Left ventricle myocardium inferior (tissue), 1 donor: Measurements from ENCODE around the gene ACSS3. TPM values are rescaled to one million over a fixed set of nuclear protein-coding genes. Genes with fewer than 3 reads are reported as not detected.

Experiments used
- DNase-seq: peaks from one replicate; pipeline ENCODE4 v3.0.0-alpha.2; 2020
- H3K27ac ChIP-seq: fragments of 200-600 bp; replicated peaks from 2 replicates; pipeline ENCODE4 v1.8.0; 2021
- H3K27me3 ChIP-seq: fragments of 200-600 bp; 2 replicates; pipeline ENCODE4 v1.8.0; 2021; ENCODE audit warnings: low read depth
- H3K36me3 ChIP-seq: fragments of 200-600 bp; 2 replicates; pipeline ENCODE4 v1.8.0; 2021
- H3K4me1 ChIP-seq: fragments of 200-600 bp; 2 replicates; pipeline ENCODE4 v1.8.0; 2021
- H3K4me3 ChIP-seq: fragments of 200-600 bp; 2 replicates; pipeline ENCODE4 v1.8.0; 2021; ENCODE audit warnings: mild to moderate bottlenecking, moderate library complexity
- H3K9me3 ChIP-seq: fragments of 200-600 bp; replicated peaks from 2 replicates; pipeline ENCODE4 v1.8.0; 2021
- intact Hi-C: fragments of 100-400 bp; cut with micrococcal nuclease; formaldehyde crosslinking; loops from one replicate; pipeline ENCODE4 v1.11.0; 2022
- total RNA-seq: library from RNA; stranded (reverse); fragmentation: NEBNext Ultra II Directional; extraction: Animal tissue kit (Norgen Biotek cat#: 25700); gene quantifications from one replicate; pipeline ENCODE4 v1.2.1, GENCODE V29; 2021
- TF ChIP-seq, protein P1 (sequence below): fragments of 200-600 bp; IDR thresholded peaks from 2 replicates; pipeline ENCODE4 v1.8.0; 2021; ENCODE audit warnings: antibody characterized with exemption, mild to moderate bottlenecking, borderline replicate concordance
- donor health status: DM: no; HTN: yes; CAD: no; lungs with severe emphysema.

Gene ACSS3
- total RNA-seq, 1 donor from 2014 or later = 24.5 TPM

DNA sequence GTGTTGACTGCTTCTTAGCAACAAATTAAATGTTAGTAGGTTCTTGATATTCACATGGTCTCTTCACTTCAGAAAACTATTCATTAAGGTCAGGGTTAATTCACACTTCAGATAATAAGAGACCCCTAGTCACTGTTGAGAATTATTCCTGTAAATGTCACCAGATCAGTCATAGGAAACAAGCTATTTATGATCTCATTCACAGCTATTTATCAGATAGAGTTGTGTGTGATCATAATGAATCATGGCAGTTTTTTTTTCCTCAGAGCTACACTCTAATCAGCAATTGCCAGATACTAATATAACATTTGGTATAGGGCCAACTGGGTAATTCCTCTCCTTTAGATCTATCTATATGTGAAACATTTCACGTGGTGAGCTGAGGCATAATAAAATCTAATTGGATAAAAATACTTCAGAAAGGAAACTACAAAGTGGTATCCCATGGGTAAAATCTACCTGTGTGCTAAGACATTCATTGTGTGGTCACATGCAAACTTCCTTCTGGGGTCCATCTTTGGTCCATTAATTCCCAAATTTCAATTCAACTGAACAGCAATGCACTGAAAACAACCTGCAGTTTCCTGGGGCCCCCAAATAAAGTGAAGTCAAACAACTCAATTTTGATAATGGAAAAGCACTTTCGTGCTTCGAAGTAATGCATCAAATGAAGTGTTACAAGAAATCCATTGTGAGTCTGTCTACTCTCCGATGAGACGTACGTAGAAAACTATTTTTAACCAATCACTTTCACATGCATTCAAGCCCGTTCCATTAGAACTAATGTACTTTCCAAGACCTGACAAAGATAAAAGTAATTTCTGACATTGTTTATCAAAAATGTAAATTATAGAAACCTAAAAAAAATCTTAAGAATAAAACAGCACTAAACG lies 197.0 kb downstream of the ACSS3 start:
- intact Hi-C loops = no loop called here
- no peak overlapping the region for H3K4me3 ChIP-seq
- H3K36me3 ChIP-seq = no peaks in the 10 kb centered on the region
- H3K4me1 ChIP-seq = no peaks in the 10 kb centered on the region
- no peaks in the 10 kb centered on the region for H3K27me3 ChIP-seq
- no peak for DNase-seq
- H3K9me3 ChIP-seq = no peaks in the 10 kb centered on the region
- no peak overlapping the region for H3K27ac ChIP-seq
- TF ChIP-seq, protein P1, sequence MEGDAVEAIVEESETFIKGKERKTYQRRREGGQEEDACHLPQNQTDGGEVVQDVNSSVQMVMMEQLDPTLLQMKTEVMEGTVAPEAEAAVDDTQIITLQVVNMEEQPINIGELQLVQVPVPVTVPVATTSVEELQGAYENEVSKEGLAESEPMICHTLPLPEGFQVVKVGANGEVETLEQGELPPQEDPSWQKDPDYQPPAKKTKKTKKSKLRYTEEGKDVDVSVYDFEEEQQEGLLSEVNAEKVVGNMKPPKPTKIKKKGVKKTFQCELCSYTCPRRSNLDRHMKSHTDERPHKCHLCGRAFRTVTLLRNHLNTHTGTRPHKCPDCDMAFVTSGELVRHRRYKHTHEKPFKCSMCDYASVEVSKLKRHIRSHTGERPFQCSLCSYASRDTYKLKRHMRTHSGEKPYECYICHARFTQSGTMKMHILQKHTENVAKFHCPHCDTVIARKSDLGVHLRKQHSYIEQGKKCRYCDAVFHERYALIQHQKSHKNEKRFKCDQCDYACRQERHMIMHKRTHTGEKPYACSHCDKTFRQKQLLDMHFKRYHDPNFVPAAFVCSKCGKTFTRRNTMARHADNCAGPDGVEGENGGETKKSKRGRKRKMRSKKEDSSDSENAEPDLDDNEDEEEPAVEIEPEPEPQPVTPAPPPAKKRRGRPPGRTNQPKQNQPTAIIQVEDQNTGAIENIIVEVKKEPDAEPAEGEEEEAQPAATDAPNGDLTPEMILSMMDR = no peak

DNA sequence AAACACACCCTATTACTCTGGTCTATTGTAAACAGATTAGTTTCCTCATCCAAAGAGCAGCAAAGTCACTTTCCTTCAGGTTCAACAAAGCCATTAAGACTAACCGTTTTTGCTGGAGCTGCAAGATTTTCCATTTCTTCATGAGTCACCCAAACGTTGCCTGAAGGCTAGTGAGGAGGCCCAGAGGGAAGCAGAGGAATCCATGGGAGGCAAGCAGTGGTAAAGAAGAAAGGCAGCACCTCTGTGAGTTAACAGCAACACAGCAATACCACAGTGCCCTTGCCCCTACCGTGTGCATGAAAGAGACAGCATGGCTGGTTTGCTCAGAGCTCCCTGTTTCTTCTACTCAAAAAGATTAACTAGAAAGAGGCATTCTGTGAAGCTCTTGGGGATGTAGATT lies 206.3 kb downstream of the ACSS3 start:
- Histone ChIP-seq H3K27ac (no peak overlapping the region), H3K4me3 (no peak overlapping the region), H3K36me3 (no peaks in the 10 kb centered on the region), H3K9me3 (no peaks in the 10 kb centered on the region), H3K4me1 (no peaks in the 10 kb centered on the region), H3K27me3 (no peaks in the 10 kb centered on the region)
- TF ChIP-seq, protein P1 = no peak
- intact Hi-C loops = no loop called here
- no peak for DNase-seq

DNA sequence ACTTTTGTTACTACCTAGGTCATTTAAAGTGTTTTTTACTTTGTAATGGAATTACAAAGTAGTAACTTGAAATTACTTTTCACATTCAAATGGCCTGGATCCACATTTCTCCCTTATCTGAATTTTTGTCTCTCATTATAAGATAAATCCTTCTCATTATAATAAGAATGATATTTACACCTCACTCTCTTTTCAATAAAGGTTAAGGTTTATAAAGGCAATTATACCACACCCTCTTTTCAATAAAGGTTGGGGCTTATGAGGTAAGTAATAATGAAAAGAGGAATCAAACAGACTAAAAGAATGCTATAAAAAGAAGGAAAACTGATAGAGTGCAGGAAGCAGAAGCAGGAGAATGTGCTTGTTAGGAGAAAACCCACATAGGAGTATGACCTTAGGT lies 210.8 kb downstream of the ACSS3 start:
- Histone ChIP-seq H3K4me3 (no peak overlapping the region), H3K36me3 (no peaks in the 10 kb centered on the region), H3K4me1 (no peaks in the 10 kb centered on the region), H3K27me3 (no peaks in the 10 kb centered on the region), H3K27ac (no peak overlapping the region), H3K9me3 (peaks cover 3% of the 10 kb centered on the region)
- intact Hi-C loops = no loop called here
- DNase-seq = no peak
- TF ChIP-seq, protein P1 = no peak

DNA sequence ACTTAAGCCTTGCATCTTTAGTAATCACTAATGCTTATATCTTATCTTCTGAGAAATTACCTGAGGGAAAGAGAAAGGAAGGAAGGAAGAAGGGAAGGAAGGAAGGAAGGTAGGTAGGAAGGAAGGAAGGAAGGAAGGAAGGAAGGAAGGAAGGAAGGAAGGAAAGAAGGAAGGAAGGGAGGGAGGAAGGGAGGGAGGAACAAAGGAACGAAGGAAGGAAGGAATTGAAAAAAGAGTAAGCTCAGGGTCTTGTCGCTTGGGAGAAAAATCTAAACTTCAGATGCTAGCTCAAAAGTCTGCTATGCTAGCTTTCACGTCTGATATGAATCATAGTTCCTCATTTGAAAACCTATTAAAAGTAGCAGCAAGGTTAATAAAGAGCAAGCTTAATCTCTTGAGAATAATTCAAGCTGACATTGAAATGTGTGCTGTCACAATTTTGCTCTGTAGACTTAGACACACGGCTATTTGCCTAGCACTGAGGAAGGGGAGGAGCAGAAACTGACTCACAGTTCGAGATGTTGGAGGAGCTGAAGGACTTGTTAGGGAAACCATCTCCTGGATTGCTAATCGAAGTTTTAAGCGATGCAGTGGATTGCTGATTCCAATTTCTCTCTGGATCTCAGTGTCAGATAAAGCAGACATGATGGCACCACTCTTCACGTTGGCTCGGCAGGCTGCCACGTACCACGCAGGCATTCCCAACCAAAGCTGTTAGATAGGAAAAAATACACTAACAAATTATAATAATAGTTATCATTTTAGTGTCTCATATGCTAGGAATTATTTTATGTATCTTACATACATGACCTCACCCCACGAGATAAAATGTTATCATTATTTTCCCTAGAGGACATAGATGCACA lies 216.7 kb downstream of the ACSS3 start:
- DNase-seq = no peak
- H3K27ac ChIP-seq = no peak overlapping the region
- H3K27me3 ChIP-seq = no peaks in the 10 kb centered on the region
- no peak overlapping the region for H3K4me3 ChIP-seq
- H3K9me3 ChIP-seq = peaks cover 7% of the 10 kb centered on the region
- H3K36me3 ChIP-seq = no peaks in the 10 kb centered on the region
- H3K4me1 ChIP-seq = no peaks in the 10 kb centered on the region
- TF ChIP-seq, protein P1 = no peak
- intact Hi-C loops = no loop called here

DNA sequence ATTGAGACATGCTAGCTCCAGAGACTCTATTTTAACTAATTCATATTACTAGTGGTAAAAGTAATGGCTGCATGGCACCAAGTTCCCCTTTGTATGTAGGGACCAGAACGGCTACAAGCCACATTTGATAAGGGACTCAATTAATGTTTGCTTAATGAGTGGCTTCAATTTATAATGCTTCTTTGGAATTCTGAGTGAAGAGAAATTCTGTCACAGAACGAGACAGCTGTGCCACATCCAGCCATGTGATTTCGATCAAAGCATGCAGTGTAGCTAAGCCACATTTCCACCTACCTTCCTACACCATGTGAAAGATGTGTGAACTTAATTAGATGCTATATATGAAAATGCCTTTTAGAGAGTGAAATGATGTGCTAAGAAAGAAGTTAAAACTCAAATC lies 217.4 kb downstream of the ACSS3 start:
- no peaks in the 10 kb centered on the region for H3K4me1 ChIP-seq
- no peak overlapping the region for H3K27ac ChIP-seq
- TF ChIP-seq, protein P1 = no peak
- no peaks in the 10 kb centered on the region for H3K36me3 ChIP-seq
- no peak for DNase-seq
- no peak overlapping the region for H3K4me3 ChIP-seq
- intact Hi-C loops = no loop called here
- H3K27me3 ChIP-seq = no peaks in the 10 kb centered on the region
- peaks cover 7% of the 10 kb centered on the region for H3K9me3 ChIP-seq
